ENCODE results near the gene SSH2. TPM values are rescaled to one million over a fixed set of nuclear protein-coding genes. Genes with fewer than 3 reads are reported as not detected.
A peak's percentile ranks its signal among the peaks of the same experiment; 100 is the strongest.

Gene SSH2
- total RNA-seq, 1 experiment from 2014 or later: 5.5 TPM

GRCh38 chr17:29593591-29594518 lies 336.2 kb downstream of the SSH2 start:
- H3K4me3 ChIP-seq (ENCODE audit: insufficient read depth, low read depth, low read length): peak overlapping the region; percentile 47
- no peaks in the 10 kb centered on the region for H3K36me3 ChIP-seq (replicated peaks; ENCODE audit: control insufficient read depth, insufficient read depth, low read length)
- peaks cover 22% of the 10 kb centered on the region for H3K27me3 ChIP-seq (ENCODE audit: control insufficient read depth, insufficient read depth, low read length)
- DNase-seq: peak; percentile 90

GRCh38 chr17:29592850-29593551 lies 337.0 kb downstream of the SSH2 start, which contains the start of gene ANKRD13B:
Gene ANKRD13B, plus strand, starts transcription at chr17:29593132. Its CDS starts 490 bp downstream, at chr17:29593622.
- Histone ChIP-seq H3K4me3 (ENCODE audit: insufficient read depth, low read depth, low read length) (peak within 1 kb of the TSS; percentile 70), H3K36me3 (replicated peaks; ENCODE audit: control insufficient read depth, insufficient read depth, low read length) (no peaks in the 10 kb centered on the region), H3K27me3 (ENCODE audit: control insufficient read depth, insufficient read depth, low read length) (peaks cover 24% of the 10 kb centered on the region)
- peak; percentile 85 for DNase-seq

GRCh38 chr17:29591737-29592608 lies 338.1 kb downstream of the SSH2 start:
- Histone ChIP-seq H3K27me3 (ENCODE audit: control insufficient read depth, insufficient read depth, low read length) (peaks cover 24% of the 10 kb centered on the region), H3K4me3 (ENCODE audit: insufficient read depth, low read depth, low read length) (peak overlapping the region; percentile 70), H3K36me3 (replicated peaks; ENCODE audit: control insufficient read depth, insufficient read depth, low read length) (no peaks in the 10 kb centered on the region)
- DNase-seq: peak; percentile 99

GRCh38 chr17:29591146-29591736 lies 338.8 kb downstream of the SSH2 start:
- Histone ChIP-seq H3K27me3 (ENCODE audit: control insufficient read depth, insufficient read depth, low read length) (peaks cover 24% of the 10 kb centered on the region), H3K4me3 (ENCODE audit: insufficient read depth, low read depth, low read length) (peak overlapping the region; percentile 70), H3K36me3 (replicated peaks; ENCODE audit: control insufficient read depth, insufficient read depth, low read length) (no peaks in the 10 kb centered on the region)
- DNase-seq: peak; percentile 91

GRCh38 chr17:29590411-29591145 lies 339.4 kb downstream of the SSH2 start:
- no peaks in the 10 kb centered on the region for H3K36me3 ChIP-seq (replicated peaks; ENCODE audit: control insufficient read depth, insufficient read depth, low read length)
- H3K27me3 ChIP-seq (ENCODE audit: control insufficient read depth, insufficient read depth, low read length): peaks cover 24% of the 10 kb centered on the region
- peak overlapping the region; percentile 70 for H3K4me3 ChIP-seq (ENCODE audit: insufficient read depth, low read depth, low read length)
- DNase-seq: peak; percentile 84

- peaks cover 23% of the 10 kb centered on the region for H3K27me3 ChIP-seq (ENCODE audit: control insufficient read depth, insufficient read depth, low read length)
- peak within 1 kb of the TSS; percentile 70 for H3K4me3 ChIP-seq (ENCODE audit: insufficient read depth, low read depth, low read length)
- peak; percentile 99 for DNase-seq
- H3K36me3 ChIP-seq (replicated peaks; ENCODE audit: control insufficient read depth, insufficient read depth, low read length): no peaks in the 10 kb centered on the region
Observed at GRCh38 chr17:29589524-29590410, 340.3 kb downstream of the SSH2 start, which contains the start of gene GIT1. Gene GIT1, minus strand, starts transcription at chr17:29589648. Its CDS starts 270 bp downstream, at chr17:29589378.

GRCh38 chr17:29588562-29589411 lies 341.2 kb downstream of the SSH2 start:
- Histone ChIP-seq H3K36me3 (replicated peaks; ENCODE audit: control insufficient read depth, insufficient read depth, low read length) (no peaks in the 10 kb centered on the region), H3K4me3 (ENCODE audit: insufficient read depth, low read depth, low read length) (peak overlapping the region; percentile 69), H3K27me3 (ENCODE audit: control insufficient read depth, insufficient read depth, low read length) (peaks cover 16% of the 10 kb centered on the region)
- peak; percentile 80 for DNase-seq

GRCh38 chr17:29588017-29588561 lies 341.9 kb downstream of the SSH2 start:
- peak overlapping the region; percentile 69 for H3K4me3 ChIP-seq (ENCODE audit: insufficient read depth, low read depth, low read length)
- no peaks in the 10 kb centered on the region for H3K36me3 ChIP-seq (replicated peaks; ENCODE audit: control insufficient read depth, insufficient read depth, low read length)
- H3K27me3 ChIP-seq (ENCODE audit: control insufficient read depth, insufficient read depth, low read length): peaks cover 12% of the 10 kb centered on the region
- no peak for DNase-seq

GRCh38 chr17:29587591-29587990 lies 342.4 kb downstream of the SSH2 start:
- Histone ChIP-seq H3K4me3 (ENCODE audit: insufficient read depth, low read depth, low read length) (no peak overlapping the region), H3K36me3 (replicated peaks; ENCODE audit: control insufficient read depth, insufficient read depth, low read length) (no peaks in the 10 kb centered on the region; the same call in 1 of the 2 replicates), H3K27me3 (ENCODE audit: control insufficient read depth, insufficient read depth, low read length) (peaks cover 9% of the 10 kb centered on the region)
- DNase-seq: no peak

- Histone ChIP-seq H3K36me3 (replicated peaks; ENCODE audit: control insufficient read depth, insufficient read depth, low read length) (no peaks in the 10 kb centered on the region; the same call in 1 of the 2 replicates), H3K4me3 (ENCODE audit: insufficient read depth, low read depth, low read length) (no peak overlapping the region), H3K27me3 (ENCODE audit: control insufficient read depth, insufficient read depth, low read length) (peaks cover 9% of the 10 kb centered on the region)
- no peak for DNase-seq
Observed at GRCh38 chr17:29586676-29587469, 343.2 kb downstream of the SSH2 start.
